Skeletal muscle tissue (tissue), 4 donors: ENCODE data around the gene CREM. TPM values are rescaled to one million over a fixed set of nuclear protein-coding genes. Genes with fewer than 3 reads are reported as not detected.
"Not testable (repeated sequence)": the region's sequence is repeated elsewhere in the genome, so short reads cannot be mapped to it uniquely, and the experiment has no call there.

ENCODE experiments used
- H3K27ac ChIP-seq: one replicate; pipeline ENCODE4 v1.7.0; 2013; ENCODE audit warnings: mild to moderate bottlenecking, low read depth, low read length, inconsistent platforms
- H3K27me3 ChIP-seq, 3 donors: one replicate each; pipeline ENCODE4 v1.7.0; 2013; ENCODE audit warnings: low read length in 3 of 3; ENCODE audit not compliant: control insufficient read depth in 3 of 3, insufficient read depth in 3 of 3
- H3K36me3 ChIP-seq, 3 donors: one replicate each; pipeline ENCODE4 v1.7.0; 2013; ENCODE audit warnings: low read length in 3 of 3; ENCODE audit not compliant: control insufficient read depth in 3 of 3, insufficient read depth in 3 of 3
- H3K4me1 ChIP-seq, 3 donors: one replicate each; pipeline ENCODE4 v1.7.0; 2013; ENCODE audit warnings: low read length in 3 of 3, mild to moderate bottlenecking in 3 of 3; ENCODE audit not compliant: control insufficient read depth in 3 of 3, insufficient read depth in 3 of 3
- H3K4me3 ChIP-seq, 3 donors: one replicate each; pipeline ENCODE4 v1.7.0; 2013; ENCODE audit warnings: low read length in 3 of 3
- H3K9ac ChIP-seq, 3 donors: one replicate each; pipeline ENCODE4 v1.7.0; 2013; ENCODE audit warnings: low read length in 3 of 3, mild to moderate bottlenecking in 3 of 3, moderate library complexity in 2 of 3, low read depth in 1 of 3
- H3K9me3 ChIP-seq, 3 donors: one replicate each; pipeline ENCODE4 v1.7.0; 2013; ENCODE audit warnings: low read length in 3 of 3; ENCODE audit not compliant: control insufficient read depth in 3 of 3
- total RNA-seq: library from RNA; depleted of rRNA; stranded (reverse); fragments of >200 nt; gene quantifications from one replicate; pipeline ENCODE4 v1.2.3, GENCODE V29; 2014
- donor health status: Osteomylitis.

Gene CREM
- 21.4 TPM for total RNA-seq

- Histone ChIP-seq H3K4me1 (peaks cover 4 to 11% (median 9%) of the 10 kb centered on the region in 3 donors), H3K36me3 (no peaks in the 10 kb centered on the region)
These were observed at the start of gene CREM for GRCh38 chr10:35126530-35127288. TSS of gene CREM (plus strand) at chr10:35126846. CDS start at chr10:35137836, 10,990 bp downstream.

GRCh38 chr10:35079265-35079664 lies 47.4 kb upstream of the CREM start:
- Histone ChIP-seq H3K9ac (no peak overlapping the region), H3K4me1 (no peaks in the 10 kb centered on the region), H3K9me3 (no peaks in the 10 kb centered on the region), H3K27me3 (no peaks in the 10 kb centered on the region), H3K27ac (no peak overlapping the region), H3K4me3 (no peak overlapping the region), H3K36me3 (peaks cover 0 to 2% (median 0%) of the 10 kb centered on the region in 3 donors)

More at GRCh38 chr10:35126530-35127288, at the start of gene CREM:
- peak within 1 kb of the TSS; percentile 76 to 86 (median 85) for H3K4me3 ChIP-seq
- H3K9ac ChIP-seq, result peak within 1 kb of the TSS; percentile 91 to 98 (median 97)
- H3K9me3 ChIP-seq, result no peaks in the 10 kb centered on the region
- no peaks in the 10 kb centered on the region for H3K27me3 ChIP-seq
- H3K27ac ChIP-seq, result peak within 1 kb of the TSS; percentile 99

- Histone ChIP-seq H3K4me3 (no peak overlapping the region), H3K4me1 (no peaks in the 10 kb centered on the region), H3K9me3 (no peaks in the 10 kb centered on the region), H3K36me3 (peaks cover 0 to 2% (median 0%) of the 10 kb centered on the region in 3 donors), H3K9ac (no peak overlapping the region), H3K27me3 (no peaks in the 10 kb centered on the region), H3K27ac (no peak overlapping the region)
These were observed 46.9 kb upstream of the CREM start for GRCh38 chr10:35079763-35080162.

GRCh38 chr10:35080261-35080660 lies 46.4 kb upstream of the CREM start:
- not testable (repeated sequence) for H3K36me3 ChIP-seq, H3K27ac ChIP-seq, H3K9ac ChIP-seq, H3K4me1 ChIP-seq, H3K9me3 ChIP-seq, H3K27me3 ChIP-seq, H3K4me3 ChIP-seq

- Histone ChIP-seq H3K4me3 (no peak overlapping the region), H3K27ac (no peak overlapping the region), H3K4me1 (peaks cover 3 to 10% (median 10%) of the 10 kb centered on the region in 3 donors), H3K36me3 (peaks cover 0 to 2% (median 0%) of the 10 kb centered on the region in 3 donors), H3K27me3 (no peaks in the 10 kb centered on the region), H3K9me3 (no peaks in the 10 kb centered on the region), H3K9ac (no peak overlapping the region)
These were observed 43.4 kb upstream of the CREM start for GRCh38 chr10:35083242-35083641.

- Histone ChIP-seq H3K9me3 (peaks cover 0 to 3% (median 0%) of the 10 kb centered on the region in 3 donors), H3K4me1 (peaks cover 15 to 26% (median 25%) of the 10 kb centered on the region in 3 donors), H3K36me3 (no peaks in the 10 kb centered on the region), H3K27ac (peak overlapping the region; percentile 93), H3K9ac (peak overlapping the region; percentile 54 to 87 (median 86)), H3K27me3 (no peaks in the 10 kb centered on the region), H3K4me3 (peak overlapping the region; percentile 64 to 95 (median 87))
These were observed 37.0 kb upstream of the CREM start for GRCh38 chr10:35089611-35090161.

- peak within 1 kb of the TSS; percentile 64 to 95 (median 87) for H3K4me3 ChIP-seq
- H3K27me3 ChIP-seq, result no peaks in the 10 kb centered on the region
- peaks cover 15 to 26% (median 25%) of the 10 kb centered on the region in 3 donors for H3K4me1 ChIP-seq
These were observed 36.3 kb upstream of the CREM start, which contains the start of gene CUL2 for GRCh38 chr10:35090162-35090954. TSS of gene CUL2 (minus strand) at chr10:35090341. CDS start at chr10:35071317, 19,024 bp downstream.

GRCh38 chr10:35091994-35092790 lies 34.5 kb upstream of the CREM start:
- Histone ChIP-seq H3K4me3 (no peak overlapping the region), H3K9ac (no peak overlapping the region), H3K27ac (no peak overlapping the region), H3K4me1 (peaks cover 15 to 25% (median 22%) of the 10 kb centered on the region in 3 donors), H3K36me3 (no peaks in the 10 kb centered on the region), H3K9me3 (peaks cover 0 to 3% (median 0%) of the 10 kb centered on the region in 3 donors), H3K27me3 (peaks cover 0 to 1% (median 0%) of the 10 kb centered on the region in 3 donors)

More at GRCh38 chr10:35090162-35090954, 36.3 kb upstream of the CREM start, which contains the start of gene CUL2:
- Histone ChIP-seq H3K27ac (peak within 1 kb of the TSS; percentile 93), H3K36me3 (no peaks in the 10 kb centered on the region), H3K9me3 (peaks cover 0 to 3% (median 0%) of the 10 kb centered on the region in 3 donors), H3K9ac (peak within 1 kb of the TSS; percentile 79 to 87 (median 86))

GRCh38 chr10:35092851-35093250 lies 33.8 kb upstream of the CREM start:
- H3K36me3 ChIP-seq, result no peaks in the 10 kb centered on the region
- H3K27me3 ChIP-seq, result peaks cover 0 to 2% (median 0%) of the 10 kb centered on the region in 3 donors
- no peak overlapping the region for H3K4me3 ChIP-seq
- H3K27ac ChIP-seq, result no peak overlapping the region
- peaks cover 15 to 20% (median 17%) of the 10 kb centered on the region in 3 donors for H3K4me1 ChIP-seq
- H3K9ac ChIP-seq, result no peak overlapping the region
- H3K9me3 ChIP-seq, result peaks cover 0 to 3% (median 0%) of the 10 kb centered on the region in 3 donors
